Keratinocyte (primary cell): Measurements from ENCODE around the gene HECTD4.

Experiments used
- CTCF ChIP-seq, 3 experiments: IDR thresholded peaks in 1 of 3; conservative IDR thresholded peaks in 1 of 3; optimal IDR thresholded peaks in 1 of 3; 2 replicates in 2 of 3; 3 replicates in 1 of 3; pipeline versions ENCODE3 to v1.5.1; 2011; ENCODE audit warnings: low read length in 3 of 3, mild to moderate bottlenecking in 3 of 3, moderate library complexity in 2 of 3, control low read depth in 1 of 3, inconsistent platforms in 1 of 3; ENCODE audit not compliant: insufficient read depth in 2 of 3; ENCODE audit errors: extremely low read depth in 1 of 3
- EZH2 ChIP-seq: IDR thresholded peaks from one replicate; pipeline ENCODE4 v1.6.1; 2012; ENCODE audit warnings: inconsistent platforms, mild to moderate bottlenecking, low read length, moderate library complexity

GRCh38 chr12:112341046-112341825 is 41.0 kb downstream of the HECTD4 start:
- TF ChIP-seq CTCF (optimal IDR thresholded peaks at IDR 0.05 in 1 of 3, IDR thresholded peaks at IDR 0.05 in 1 of 3, conservative IDR thresholded peaks at IDR 0.05 in 1 of 3; ENCODE audit: extremely low read depth in 1 of 3, insufficient read depth in 2 of 3, low read length in 3 of 3) (no peak), EZH2 (no peak)
